AG04449 (cell line): ENCODE results near the gene RNF130.

ENCODE experiments used
- CTCF ChIA-PET: fragments of 350-600 bp; formaldehyde crosslinking; extraction: SDS; loops from one replicate; lab custom pipeline; 2021; ENCODE audit warnings: antibody characterized with exemption; lab: Yijun Ruan, JAX
- POLR2A ChIA-PET: fragments of 400-600, 350-600 bp; formaldehyde crosslinking; extraction: SDS; loops from one replicate; lab custom pipeline; 2020; ENCODE audit warnings: antibody characterized with exemption, inconsistent platforms; lab: Yijun Ruan, JAX
- DNase-seq: peaks from one replicate; pipeline ENCODE4 v3.0.0-alpha.2; 2010; ENCODE audit warnings: low read depth, low spot score
- H3K4me3 ChIP-seq: 2 replicates; pipeline ENCODE4 v1.5.1; 2011; ENCODE audit warnings: low read depth, mild to moderate bottlenecking, control low read depth, low read length
- TF ChIP-seq, protein P1 (sequence below): IDR thresholded peaks from one replicate; pipeline ENCODE4 v1.5.1; 2011; ENCODE audit warnings: mild to moderate bottlenecking, moderate library complexity, low read length, control low read depth, inconsistent platforms; ENCODE audit not compliant: insufficient read depth; ENCODE audit errors: missing control alignments

The RNF130 gene

DNA sequence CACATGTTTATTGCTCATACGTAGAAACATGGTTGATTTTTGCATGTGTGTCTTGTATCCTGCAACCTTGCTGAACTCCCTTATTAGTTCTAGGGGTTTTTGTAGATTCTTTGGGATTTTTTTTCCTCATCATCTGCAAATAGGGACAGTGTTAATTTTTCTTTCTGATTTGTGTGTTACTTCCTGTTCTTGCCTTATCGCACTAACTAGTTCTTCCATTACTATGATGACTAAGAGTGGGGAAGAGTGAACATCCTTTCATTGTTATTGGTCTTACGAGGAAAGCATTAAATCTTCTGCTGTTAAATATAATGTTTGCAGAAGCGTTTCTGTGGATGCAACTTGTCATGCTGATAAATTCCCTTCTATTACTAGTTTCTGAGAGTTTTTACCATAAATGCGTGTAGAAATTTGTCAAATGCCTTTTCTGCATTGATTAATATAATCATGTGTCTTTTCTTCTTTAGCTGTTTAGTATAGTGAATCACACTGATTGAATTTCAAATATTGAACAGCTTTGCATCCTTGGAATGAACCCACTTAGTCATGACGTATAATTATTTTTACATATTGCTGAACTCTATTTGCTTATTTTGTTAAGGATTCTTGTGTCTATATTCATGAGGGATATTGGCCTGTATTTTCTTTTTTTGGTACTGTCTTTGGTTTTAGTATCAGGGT lies 32.1 kb upstream of the RNF130 start:
- TF ChIP-seq, protein P1, sequence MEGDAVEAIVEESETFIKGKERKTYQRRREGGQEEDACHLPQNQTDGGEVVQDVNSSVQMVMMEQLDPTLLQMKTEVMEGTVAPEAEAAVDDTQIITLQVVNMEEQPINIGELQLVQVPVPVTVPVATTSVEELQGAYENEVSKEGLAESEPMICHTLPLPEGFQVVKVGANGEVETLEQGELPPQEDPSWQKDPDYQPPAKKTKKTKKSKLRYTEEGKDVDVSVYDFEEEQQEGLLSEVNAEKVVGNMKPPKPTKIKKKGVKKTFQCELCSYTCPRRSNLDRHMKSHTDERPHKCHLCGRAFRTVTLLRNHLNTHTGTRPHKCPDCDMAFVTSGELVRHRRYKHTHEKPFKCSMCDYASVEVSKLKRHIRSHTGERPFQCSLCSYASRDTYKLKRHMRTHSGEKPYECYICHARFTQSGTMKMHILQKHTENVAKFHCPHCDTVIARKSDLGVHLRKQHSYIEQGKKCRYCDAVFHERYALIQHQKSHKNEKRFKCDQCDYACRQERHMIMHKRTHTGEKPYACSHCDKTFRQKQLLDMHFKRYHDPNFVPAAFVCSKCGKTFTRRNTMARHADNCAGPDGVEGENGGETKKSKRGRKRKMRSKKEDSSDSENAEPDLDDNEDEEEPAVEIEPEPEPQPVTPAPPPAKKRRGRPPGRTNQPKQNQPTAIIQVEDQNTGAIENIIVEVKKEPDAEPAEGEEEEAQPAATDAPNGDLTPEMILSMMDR, result no peak
- no peak overlapping the region for H3K4me3 ChIP-seq
- CTCF ChIA-PET, result no interaction called here
- no peak for DNase-seq
- POLR2A ChIA-PET, result no interaction called here

DNA sequence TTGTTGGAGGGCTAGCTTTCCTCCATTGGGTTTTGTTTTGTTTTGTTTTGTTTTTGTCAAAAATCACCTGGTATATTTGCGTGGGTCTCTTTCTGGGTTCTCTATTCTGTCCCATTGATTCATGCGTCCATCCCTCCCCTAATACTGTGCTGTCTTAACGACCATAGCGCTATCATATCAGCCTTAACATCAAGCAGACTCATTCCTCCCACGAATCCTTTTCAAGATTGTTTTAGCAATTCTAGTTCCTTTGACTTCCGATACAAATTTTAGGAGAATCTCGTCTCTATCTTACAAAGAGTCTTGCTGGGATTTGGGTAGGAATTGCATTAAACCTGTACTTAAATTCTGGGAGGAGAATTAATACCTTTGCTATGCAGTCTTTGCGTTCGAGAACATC lies 31.1 kb upstream of the RNF130 start:
- ChIA-PET POLR2A (no interaction called here), CTCF (no interaction called here)
- TF ChIP-seq, protein P1, result no peak
- no peak overlapping the region for H3K4me3 ChIP-seq
- no peak for DNase-seq

DNA sequence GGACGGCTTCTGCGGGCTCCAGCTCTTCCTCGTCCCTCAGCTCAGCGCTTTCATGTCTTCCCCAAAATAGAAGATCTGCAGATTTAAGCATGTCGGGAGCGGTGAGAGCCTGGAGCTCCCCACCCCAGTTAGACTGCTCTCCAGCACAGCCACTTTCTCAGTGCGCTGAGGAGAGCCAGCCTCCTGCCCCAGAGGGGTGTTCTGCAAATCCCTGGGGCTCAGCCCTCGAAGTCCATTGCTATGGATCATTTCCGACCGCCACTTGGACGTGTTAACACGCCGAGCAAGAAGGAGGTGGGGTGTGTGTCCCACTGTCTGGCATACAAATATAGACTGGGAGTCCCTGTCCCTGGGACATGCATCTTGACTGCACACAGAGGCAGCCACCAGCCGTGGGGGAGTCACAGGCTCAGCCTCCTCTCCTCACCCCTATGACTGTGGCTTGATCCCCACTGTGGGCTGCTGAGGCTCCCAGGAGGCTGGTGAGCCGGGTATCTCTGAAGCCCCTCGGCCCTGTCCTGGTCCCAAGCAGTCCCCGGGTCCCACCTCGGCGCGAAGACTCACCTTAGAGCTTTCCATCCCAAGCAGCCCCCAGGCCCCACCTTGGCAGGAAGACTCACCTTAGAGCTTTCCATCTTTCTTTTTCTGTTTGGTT lies 30.0 kb upstream of the RNF130 start:
- H3K4me3 ChIP-seq, result no peak overlapping the region
- DNase-seq, result no peak
- TF ChIP-seq, protein P1, result no peak
- POLR2A ChIA-PET, result no interaction called here
- CTCF ChIA-PET, result no interaction called here

DNA sequence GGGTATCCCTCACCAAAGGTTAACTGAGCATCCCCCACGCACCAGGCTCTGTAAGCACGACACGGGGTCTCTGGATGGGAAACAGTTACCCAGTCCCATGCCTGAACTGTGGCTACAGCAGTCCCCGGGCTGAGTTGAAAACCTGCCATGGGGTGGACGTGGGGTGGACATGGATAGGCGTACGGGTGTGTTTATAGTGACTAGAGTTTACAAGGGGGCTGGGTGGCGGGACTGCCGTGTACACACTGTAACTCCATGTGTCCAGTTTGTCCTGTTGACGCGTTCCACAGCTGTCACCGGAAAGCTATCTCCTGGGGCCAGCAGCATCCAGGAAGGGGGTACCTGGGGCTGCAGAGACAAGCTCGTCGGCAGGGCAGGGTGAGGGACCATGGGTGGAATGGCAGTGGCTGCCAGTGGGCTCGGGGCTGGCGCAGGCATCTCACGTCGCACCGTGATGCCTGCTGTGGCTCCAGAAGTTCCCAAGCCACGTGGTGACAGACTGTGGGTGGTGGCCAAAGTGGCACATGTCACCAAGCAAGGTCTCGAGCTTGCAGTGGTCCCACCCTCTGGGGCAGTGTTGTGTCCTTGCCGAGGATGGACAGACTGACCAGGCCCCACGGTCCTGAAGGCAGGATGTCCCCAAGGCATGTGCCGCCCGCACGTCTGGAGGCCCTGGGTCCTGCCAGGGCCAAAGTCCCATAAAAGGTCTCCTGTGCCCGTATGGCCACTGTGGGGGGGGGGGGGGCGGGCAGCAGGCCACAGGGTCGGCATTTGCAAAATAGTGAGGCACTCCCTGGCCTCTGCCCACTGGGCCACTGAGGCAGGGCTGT lies 29.3 kb upstream of the RNF130 start:
- TF ChIP-seq, protein P1, result no peak
- DNase-seq, result no peak
- POLR2A ChIA-PET, result no interaction called here
- CTCF ChIA-PET, result no interaction called here
- H3K4me3 ChIP-seq, result no peak overlapping the region

DNA sequence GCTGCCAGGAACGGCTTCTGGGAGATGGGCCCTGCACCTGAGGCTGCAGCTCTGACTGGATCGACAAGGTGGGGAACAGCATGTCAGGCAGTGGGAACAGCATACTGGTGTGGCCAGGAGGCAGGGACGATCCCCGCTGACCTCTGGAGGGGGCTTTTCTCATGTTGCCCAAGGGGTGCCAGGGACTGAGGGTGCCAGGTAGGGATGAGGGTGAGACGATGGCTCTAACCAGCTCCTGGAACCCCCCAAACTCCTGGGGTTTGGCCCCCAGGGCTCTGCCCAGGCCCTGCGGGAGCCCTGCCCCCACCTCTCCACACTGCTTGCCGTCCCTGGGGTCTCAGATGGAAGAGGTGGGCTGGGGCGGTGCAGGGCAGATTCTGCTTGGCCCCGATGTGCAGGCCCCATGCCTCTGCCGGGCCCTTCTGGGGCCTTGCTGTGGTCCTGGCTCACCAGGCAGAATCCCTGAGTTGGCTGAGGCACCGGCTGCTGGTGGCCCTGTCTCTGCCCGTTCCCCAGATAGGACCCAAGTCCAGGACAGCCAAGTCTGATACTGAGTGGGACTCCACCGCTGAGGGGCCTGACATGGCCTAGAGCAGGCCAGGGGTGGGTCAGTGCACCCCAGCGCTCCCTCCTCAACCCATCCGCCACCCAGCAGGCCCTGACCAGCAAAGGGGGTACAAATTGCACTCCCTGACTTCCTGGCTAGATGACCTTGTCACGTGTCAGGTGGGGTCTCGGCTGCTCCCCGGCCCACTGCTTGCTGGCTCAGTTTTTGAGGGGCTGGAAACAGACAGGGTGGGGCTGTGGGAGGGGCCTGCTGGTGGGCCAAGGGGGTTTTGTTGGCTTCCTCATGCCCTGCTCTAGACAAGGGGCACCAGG lies 28.4 kb upstream of the RNF130 start:
- no peak overlapping the region for H3K4me3 ChIP-seq
- no peak for DNase-seq
- ChIA-PET CTCF (interaction anchor here (1.5 kb wide), 1 partner anchor 10 kb away, joined by 5 read pairs; no protein-coding TSS in a partner anchor), POLR2A (no interaction called here)
- TF ChIP-seq, protein P1, result no peak
